Erythroblast (primary cell): ENCODE data around the gene KCNN1.

Experiments
- GATA1 ChIP-seq: IDR thresholded peaks from 2 replicates; pipeline ENCODE4 v1.6.1; 2011; ENCODE audit warnings: low read depth, mild to moderate bottlenecking, control low read depth, low read length, moderate library complexity
- POLR2A ChIP-seq: IDR thresholded peaks from 2 replicates; pipeline ENCODE4 v1.6.1; 2011; ENCODE audit warnings: mild to moderate bottlenecking, low read length

DNA sequence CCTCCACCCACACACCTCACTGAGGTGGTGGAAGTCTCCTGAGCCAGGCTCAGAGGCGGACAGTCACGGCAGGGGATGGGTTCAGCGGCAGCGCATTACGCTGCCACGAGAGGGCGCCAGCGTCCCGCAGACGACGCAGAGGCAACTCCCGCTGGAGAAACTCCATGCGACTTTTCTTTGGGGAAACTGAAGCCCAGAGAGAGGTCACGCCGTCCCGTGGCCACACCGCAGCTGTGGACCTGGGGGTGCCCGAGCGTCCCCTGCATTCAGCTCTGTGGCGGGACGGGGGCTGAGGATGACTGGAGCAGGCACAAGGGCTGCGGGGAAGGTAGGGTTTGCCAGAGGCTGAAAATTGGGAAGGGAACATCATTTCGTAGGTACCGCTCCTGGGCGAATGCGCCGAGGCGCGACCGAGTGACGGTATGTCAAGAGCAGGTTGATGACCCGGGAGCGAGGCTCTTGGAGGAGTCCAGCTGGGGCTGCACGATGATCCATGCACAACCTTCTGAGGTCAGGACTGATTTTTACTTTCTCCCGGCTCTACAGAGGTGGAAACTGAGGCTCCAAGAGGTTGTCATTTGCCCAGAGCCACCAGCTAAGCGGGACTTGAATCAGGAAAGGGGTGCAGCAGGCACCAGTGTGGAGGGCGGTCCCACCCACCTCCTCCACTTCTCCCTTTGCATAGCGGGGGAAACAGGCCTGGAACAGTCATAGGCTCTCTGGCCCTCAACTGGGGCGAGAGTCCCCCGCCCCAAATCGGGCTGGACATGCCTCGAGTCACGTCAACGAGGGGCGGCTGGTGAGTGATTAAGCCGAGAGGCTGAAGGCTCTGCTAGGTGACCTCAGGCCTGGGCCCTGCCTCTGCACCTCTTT is 40.4 kb downstream of the KCNN1 start:
- TF ChIP-seq POLR2A (no peak), GATA1 (no peak)
